HepG2 (cell line): ENCODE data around the gene MEIS1. TPM values are rescaled to one million over a fixed set of nuclear protein-coding genes. Genes with fewer than 3 reads are reported as not detected.

Experiments
- ATAC-seq: fragments of 200-7000 bp; cut with Tn5 transposase; 3 replicates; pipeline ENCODE4 v1.9.1; 2020; ENCODE audit warnings: mild to moderate bottlenecking, moderate library complexity
- BruUV-seq: library from RNA; stranded (reverse); fragments of 400-500 nt; replicated peaks from 2 replicates; lab custom pipeline; 2021; lab: Mats Ljungman, UMichigan
- CTCF ChIA-PET: fragments of 300-600 bp; formaldehyde crosslinking; extraction: SDS; loops from one replicate; lab custom pipeline; 2021; ENCODE audit warnings: low total read pairs, inconsistent platforms, low intra/inter-chr PET ratio; lab: Yijun Ruan, JAX
- POLR2A ChIA-PET: fragments of 350-600 bp; sonication (Branson Sonifier 250); formaldehyde crosslinking; loops from one replicate; lab custom pipeline; 2020; ENCODE audit warnings: antibody characterized with exemption, inconsistent platforms; lab: Yijun Ruan, JAX
- DNase-seq: peaks from one replicate; pipeline ENCODE4 v3.0.0-alpha.2; 2015; ENCODE audit warnings: low spot score
- FAIRE-seq: peaks from 3 replicates; lab custom pipeline; 2011; peaks lifted over from hg19 to GRCh38; lab: Jason Lieb, UNC
- H2AFZ ChIP-seq: one replicate; pipeline ENCODE4 v1.6.1; 2011; ENCODE audit warnings: low read length, inconsistent platforms
- H3K27ac ChIP-seq: fragments of 300-600 bp; 3 replicates; pipeline ENCODE4 v1.8.0; 2011; ENCODE audit warnings: mixed run types, mild to moderate bottlenecking, mixed read lengths, low read length, inconsistent platforms; ENCODE audit not compliant: insufficient read depth; ENCODE audit errors: extremely low read length
- H3K27me3 ChIP-seq, 2 experiments: fragments of 200-600 bp in 1 of 2; 2 replicates in 1 of 2; 3 replicates in 1 of 2; pipeline versions ENCODE4 v1.6.0 to v1.8.0; 2011; ENCODE audit warnings: low read length in 2 of 2, mild to moderate bottlenecking in 2 of 2, moderate library complexity in 2 of 2, inconsistent platforms in 1 of 2; ENCODE audit not compliant: insufficient read depth in 2 of 2, control insufficient read depth in 1 of 2
- H3K36me3 ChIP-seq, 2 experiments: fragments of 200-600 bp in 1 of 2; replicated peaks in 1 of 2; 2 replicates in 1 of 2; 3 replicates in 1 of 2; pipeline versions ENCODE4 v1.5.1 to v1.8.0; 2011; ENCODE audit warnings: low read length in 2 of 2, inconsistent platforms in 1 of 2; ENCODE audit not compliant: insufficient read depth in 2 of 2, control insufficient read depth in 1 of 2
- H3K4me1 ChIP-seq: 2 replicates; pipeline ENCODE4 v1.5.1; 2012; ENCODE audit warnings: low read length, inconsistent platforms; ENCODE audit not compliant: insufficient read depth
- H3K4me2 ChIP-seq: 2 replicates; pipeline ENCODE4 v1.6.0; 2011; ENCODE audit warnings: low read depth, low read length, inconsistent platforms
- H3K4me3 ChIP-seq, 3 experiments: fragments of 200-600 bp in 1 of 3; sonication (generic), shearing (Covaris generic) in 1 of 3; replicated peaks in 1 of 3; 2 replicates each; pipeline ENCODE4 v1.5.1; 2011 to 2016; ENCODE audit warnings: low read length in 3 of 3, inconsistent platforms in 2 of 3, low read depth in 2 of 3, mild to moderate bottlenecking in 2 of 3, control low read depth in 1 of 3, mixed read lengths in 1 of 3; ENCODE audit not compliant: insufficient read depth in 1 of 3
- H3K79me2 ChIP-seq: one replicate; pipeline ENCODE4 v1.6.1; 2011; ENCODE audit warnings: low read length, inconsistent platforms; ENCODE audit not compliant: insufficient read depth
- H3K9ac ChIP-seq: 2 replicates; pipeline ENCODE4 v1.6.0; 2011; ENCODE audit warnings: mild to moderate bottlenecking, low read depth, low read length, inconsistent platforms; ENCODE audit not compliant: insufficient read depth
- H3K9me3 ChIP-seq: 2 replicates; pipeline ENCODE4 v1.5.1; 2012; ENCODE audit warnings: mild to moderate bottlenecking, low read length
- H4K20me1 ChIP-seq: 2 replicates; pipeline ENCODE4 v1.6.0; 2011; ENCODE audit warnings: inconsistent platforms, mild to moderate bottlenecking, low read length, moderate library complexity; ENCODE audit not compliant: insufficient read depth
- FLYWCH1 ChIP-seq: sonication (generic); formaldehyde crosslinking; IDR thresholded peaks from 2 replicates; pipeline ENCODE4 v1.8.1; 2023; ENCODE audit warnings: mild to moderate bottlenecking, missing genetic modification reagents
- KLF12 ChIP-seq: sonication (generic); formaldehyde crosslinking; IDR thresholded peaks from 2 replicates; pipeline ENCODE4 v1.4.0; 2020; ENCODE audit warnings: missing genetic modification reagents, borderline replicate concordance
- POGK ChIP-seq: sonication (generic); formaldehyde crosslinking; conservative IDR thresholded peaks from 2 replicates; pipeline ENCODE4 v1.8.0; 2022; ENCODE audit warnings: mild to moderate bottlenecking, moderate library complexity, missing genetic modification reagents
- SMAD3 ChIP-seq: sonication (generic); formaldehyde crosslinking; IDR thresholded peaks from 2 replicates; pipeline ENCODE4 v1.4.0; 2020; ENCODE audit warnings: missing genetic modification reagents
- SMYD3 ChIP-seq: sonication (generic); formaldehyde crosslinking; IDR thresholded peaks from 2 replicates; pipeline ENCODE4 v1.8.1; 2023; ENCODE audit warnings: mild to moderate bottlenecking, missing genetic modification reagents
- STAT5B ChIP-seq: sonication (generic); formaldehyde crosslinking; IDR thresholded peaks from 2 replicates; pipeline ENCODE4 v1.4.0; 2020; ENCODE audit warnings: missing genetic modification reagents
- TBX3 ChIP-seq: fragments of 450-650 bp; IDR thresholded peaks from 2 replicates; pipeline ENCODE4 v1.6.1; 2017; ENCODE audit warnings: antibody characterized with exemption, mild to moderate bottlenecking, inconsistent platforms, borderline replicate concordance
- TCF7L2 ChIP-seq: IDR thresholded peaks from 2 replicates; pipeline ENCODE4 v1.6.1; 2011; ENCODE audit warnings: mild to moderate bottlenecking, low read depth, low read length, moderate library complexity
- ZNF329 ChIP-seq: sonication (generic); formaldehyde crosslinking; IDR thresholded peaks from 2 replicates; pipeline ENCODE4 v1.9.0; 2021; ENCODE audit warnings: low read depth, mild to moderate bottlenecking, missing genetic modification reagents
- ZNF383 ChIP-seq: sonication (generic); formaldehyde crosslinking; IDR thresholded peaks from 2 replicates; pipeline ENCODE4 v1.4.0; 2020; ENCODE audit warnings: missing genetic modification reagents, mild to moderate bottlenecking, borderline replicate concordance
- ZNF616 ChIP-seq: sonication (generic); formaldehyde crosslinking; IDR thresholded peaks from 2 replicates; pipeline ENCODE4 v1.5.0; 2020; ENCODE audit warnings: low read depth, mild to moderate bottlenecking, missing genetic modification reagents
- WGBS: methylation state at CpG from one replicate; pipeline ENCODE4 v1.1.6; 2017; ENCODE audit warnings: low lambda C conversion rate; 5-methylcytosine and 5-hydroxymethylcytosine counted together
- in situ Hi-C: cut with HindIII; loops from 2 replicates; pipeline ENCODE4 v1.10.0; 2017; ENCODE audit warnings: low pct_unique_long_range_greater_than_20kb; ENCODE audit not compliant: extremely low pct_ligation_motif_present
- intact Hi-C: fragments of 100-400 bp; cut with micrococcal nuclease; formaldehyde crosslinking; loops from one replicate; pipeline ENCODE4 v1.10.0; 2022; ENCODE audit not compliant: unreplicated experiment
- polyA plus RNA-seq, 8 experiments: library from polyadenylated mRNA; depleted of rRNA in 3 of 8; stranded (reverse) in 7 of 8; unstranded in 1 of 8; fragments of >200 nt; fragmentation: Illumina TruSeq in 4 of 8; extraction: Trizol in 4 of 8; gene quantifications; 2 replicates each; pipeline versions ENCODE4 v1.2.1 to v1.2.3, GENCODE V29; 2011 to 2016; ENCODE audit warnings: low read depth in 4 of 8, missing spikeins in 1 of 8, mixed read lengths in 1 of 8; ENCODE audit not compliant: insufficient read depth in 1 of 8
- total RNA-seq, 5 experiments: library from RNA; depleted of rRNA; stranded (reverse); fragments of >200 nt; fragmentation: Illumina TruSeq; extraction: Trizol; gene quantifications; 2 replicates each; pipeline ENCODE4 v1.2.3, GENCODE V29; 2016; ENCODE audit warnings: low read depth in 1 of 5

MEIS1 gene
- total and polyA plus RNA-seq, 2 of the 13 experiments (the other 11 are each of a cell fraction or from before 2014, with no cell fraction given): 3.8 to 6.0 TPM

- no peak for ATAC-seq
- Histone ChIP-seq H3K4me2 (no peak overlapping the region), H3K9me3 (no peaks in the 10 kb centered on the region), H3K27me3 (no peaks in the 10 kb centered on the region), H3K4me3 (no peak overlapping the region), H3K79me2 (no peaks in the 10 kb centered on the region), H3K27ac (no peak overlapping the region), H4K20me1 (no peaks in the 10 kb centered on the region), H2AFZ (no peak overlapping the region), H3K36me3 (no peaks in the 10 kb centered on the region), H3K9ac (no peak overlapping the region), H3K4me1 (peaks cover 5% of the 10 kb centered on the region; the same call in 1 of the 2 replicates)
- intact Hi-C loops (no loop called here), in situ Hi-C loops (no loop called here)
- POLR2A ChIA-PET: no interaction called here
- CTCF ChIA-PET: no interaction called here
- FAIRE-seq: no peak
- BruUV-seq: no TSS peak
- WGBS: 62% methylated on average over 1 of the region's 1 CpG
- TF ChIP-seq KLF12 (no peak), FLYWCH1 (no peak), SMAD3 (CRISPR knock-in tag) (no peak), ZNF329 (no peak), STAT5B (CRISPR knock-in tag) (no peak), TBX3 (no peak), ZNF383 (CRISPR knock-in tag) (no peak), TCF7L2 (no peak), SMYD3 (CRISPR knock-in tag) (no peak), POGK (CRISPR knock-in tag) (no peak), ZNF616 (CRISPR knock-in tag) (no peak)
- DNase-seq: no peak
These were observed 103.4 kb downstream of the MEIS1 start for GRCh38 chr2:66538291-66538690.
